Measurements from ENCODE around the gene SYT9. TPM values are rescaled to one million over a fixed set of nuclear protein-coding genes. Genes with fewer than 3 reads are reported as not detected.

The SYT9 gene
- polyA plus RNA-seq, 3 donors = not detected

- H3K9ac ChIP-seq (ENCODE audit: insufficient read depth, low read length, poor library complexity, severe bottlenecking) = no peak overlapping the region
- Mint-ChIP-seq H3K4me3 (no peak overlapping the region), H3K27ac (peak overlapping the region in 3 of 7 donors; percentile 26 to 52 (median 47)), H3K4me1 (peaks cover 31% of the 10 kb centered on the region), H3K36me3 (no peaks in the 10 kb centered on the region), H3K27me3 (ENCODE audit: low read depth in 3 of 3) (peaks cover 0 to 3% (median 3%) of the 10 kb centered on the region in 3 donors), H3K9me3 (no peaks in the 10 kb centered on the region)
- peaks cover 34 to 36% of the 10 kb centered on the region in 2 donors for H3K4me1 ChIP-seq (ENCODE audit: control insufficient read depth in 1 of 2, insufficient read depth in 2 of 2, low read length in 2 of 2)
- no peaks in the 10 kb centered on the region for H3K79me2 ChIP-seq (ENCODE audit: insufficient read depth, low read length)
- intact Hi-C loops (cut with micrococcal nuclease) = loop anchor here (5.0 to 10.0 kb wide), 2 partner anchors 167 to 179 kb away; no protein-coding TSS in a partner anchor
- H3K36me3 ChIP-seq (replicated peaks in 1 of 2; ENCODE audit: control insufficient read depth in 1 of 2, insufficient read depth in 2 of 2, low read length in 2 of 2) = no peaks in the 10 kb centered on the region
- WGBS (ENCODE audit: insufficient coverage) = 7% methylated on average over 2 of the region's 4 CpGs
- no peaks in the 10 kb centered on the region for H4K20me1 ChIP-seq (ENCODE audit: insufficient read depth, low read length)
- no peaks in the 10 kb centered on the region for H3K27me3 ChIP-seq (ENCODE audit: control insufficient read depth in 2 of 2, insufficient read depth in 2 of 2, low read length in 2 of 2)
- no peaks in the 10 kb centered on the region for H3K9me3 ChIP-seq (replicated peaks in 1 of 2; ENCODE audit: control insufficient read depth in 1 of 2, insufficient read depth in 1 of 2, low read length in 2 of 2)
- no peak overlapping the region for H3K4me2 ChIP-seq (replicated peaks; ENCODE audit: extremely low read depth, low read length, poor library complexity, severe bottlenecking)
- TF ChIP-seq, protein P1, sequence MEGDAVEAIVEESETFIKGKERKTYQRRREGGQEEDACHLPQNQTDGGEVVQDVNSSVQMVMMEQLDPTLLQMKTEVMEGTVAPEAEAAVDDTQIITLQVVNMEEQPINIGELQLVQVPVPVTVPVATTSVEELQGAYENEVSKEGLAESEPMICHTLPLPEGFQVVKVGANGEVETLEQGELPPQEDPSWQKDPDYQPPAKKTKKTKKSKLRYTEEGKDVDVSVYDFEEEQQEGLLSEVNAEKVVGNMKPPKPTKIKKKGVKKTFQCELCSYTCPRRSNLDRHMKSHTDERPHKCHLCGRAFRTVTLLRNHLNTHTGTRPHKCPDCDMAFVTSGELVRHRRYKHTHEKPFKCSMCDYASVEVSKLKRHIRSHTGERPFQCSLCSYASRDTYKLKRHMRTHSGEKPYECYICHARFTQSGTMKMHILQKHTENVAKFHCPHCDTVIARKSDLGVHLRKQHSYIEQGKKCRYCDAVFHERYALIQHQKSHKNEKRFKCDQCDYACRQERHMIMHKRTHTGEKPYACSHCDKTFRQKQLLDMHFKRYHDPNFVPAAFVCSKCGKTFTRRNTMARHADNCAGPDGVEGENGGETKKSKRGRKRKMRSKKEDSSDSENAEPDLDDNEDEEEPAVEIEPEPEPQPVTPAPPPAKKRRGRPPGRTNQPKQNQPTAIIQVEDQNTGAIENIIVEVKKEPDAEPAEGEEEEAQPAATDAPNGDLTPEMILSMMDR (IDR thresholded peaks at IDR 0.05) = no peak
- H2AFZ ChIP-seq (ENCODE audit: insufficient read depth, low read depth, low read length, poor library complexity, severe bottlenecking) = no peak overlapping the region
- DNase-seq = peak; percentile 35 to 74 (median 72)
- H3K4me3 ChIP-seq (replicated peaks in 1 of 3; ENCODE audit: low read depth in 2 of 3, low read length in 3 of 3) = no peak overlapping the region
- peak overlapping the region in 1 of 2 donors; percentile 71 for H3K27ac ChIP-seq (ENCODE audit: low read depth in 1 of 2, low read length in 2 of 2)
These were observed 246.5 kb downstream of the SYT9 start for GRCh38 chr11:7498193-7498592.

DNA sequence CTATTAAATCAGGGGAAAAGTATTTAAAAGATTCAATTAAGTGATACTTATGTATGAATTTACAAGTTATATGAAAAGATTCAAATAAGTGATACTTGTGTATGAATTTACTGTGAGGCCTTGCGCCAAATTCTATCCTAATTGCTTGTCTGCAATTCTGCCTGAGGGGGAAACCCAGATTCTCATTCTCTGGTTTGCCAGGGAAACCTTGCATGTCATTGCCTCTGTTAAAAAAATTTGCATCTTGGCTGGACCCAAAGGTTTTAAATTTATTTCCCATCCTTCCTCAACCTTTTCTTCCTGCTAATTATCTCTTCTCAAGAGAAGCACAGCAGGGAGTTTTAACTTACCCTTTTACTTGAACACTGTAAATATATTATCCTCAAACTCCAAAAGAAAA lies 247.4 kb downstream of the SYT9 start:
- Histone ChIP-seq H3K9ac (ENCODE audit: insufficient read depth, low read length, poor library complexity, severe bottlenecking) (no peak overlapping the region), H3K27me3 (ENCODE audit: control insufficient read depth in 2 of 2, insufficient read depth in 2 of 2, low read length in 2 of 2) (no peaks in the 10 kb centered on the region), H3K4me1 (ENCODE audit: control insufficient read depth in 1 of 2, insufficient read depth in 2 of 2, low read length in 2 of 2) (peaks cover 34 to 36% of the 10 kb centered on the region in 2 donors), H3K9me3 (replicated peaks in 1 of 2; ENCODE audit: control insufficient read depth in 1 of 2, insufficient read depth in 1 of 2, low read length in 2 of 2) (no peaks in the 10 kb centered on the region), H2AFZ (ENCODE audit: insufficient read depth, low read depth, low read length, poor library complexity, severe bottlenecking) (no peak overlapping the region), H3K79me2 (ENCODE audit: insufficient read depth, low read length) (no peaks in the 10 kb centered on the region), H3K36me3 (replicated peaks in 1 of 2; ENCODE audit: control insufficient read depth in 1 of 2, insufficient read depth in 2 of 2, low read length in 2 of 2) (peaks cover 0 to under 1% of the 10 kb centered on the region in 2 donors), H3K4me2 (replicated peaks; ENCODE audit: extremely low read depth, low read length, poor library complexity, severe bottlenecking) (no peak overlapping the region), H4K20me1 (ENCODE audit: insufficient read depth, low read length) (no peaks in the 10 kb centered on the region), H3K27ac (ENCODE audit: low read depth in 1 of 2, low read length in 2 of 2) (no peak overlapping the region), H3K4me3 (replicated peaks in 1 of 3; ENCODE audit: low read depth in 2 of 3, low read length in 3 of 3) (no peak overlapping the region)
- peak overlapping the region in 2 of 7 donors; percentile 14 to 47 for H3K27ac Mint-ChIP-seq
- H3K4me3 Mint-ChIP-seq = no peak overlapping the region
- DNase-seq = no peak
- H3K27me3 Mint-ChIP-seq (ENCODE audit: low read depth in 3 of 3) = peaks cover 0 to 3% (median 3%) of the 10 kb centered on the region in 3 donors
- intact Hi-C loops (cut with micrococcal nuclease) = loop anchor here (5.0 to 10.0 kb wide), 2 partner anchors 166 to 178 kb away; no protein-coding TSS in a partner anchor
- no peaks in the 10 kb centered on the region for H3K36me3 Mint-ChIP-seq
- TF ChIP-seq, protein P1 (IDR thresholded peaks at IDR 0.05) = no peak
- H3K4me1 Mint-ChIP-seq = peaks cover 31% of the 10 kb centered on the region
- 100% methylated on average over 1 of the region's 1 CpG for WGBS (ENCODE audit: insufficient coverage)
- no peaks in the 10 kb centered on the region for H3K9me3 Mint-ChIP-seq
